Mesenchymal stem cell (in vitro differentiated cells and primary cell): ENCODE data around the gene ALPG.

Source experiments
- DNase-seq: peaks from one replicate; pipeline ENCODE4 v3.0.0-alpha.2; 2013
- H2AFZ ChIP-seq: one replicate; pipeline ENCODE4 v1.6.1; 2013; ENCODE audit warnings: low read depth, mild to moderate bottlenecking, control low read depth, inconsistent platforms, low read length, moderate library complexity
- H2AK5ac ChIP-seq: 2 replicates; pipeline ENCODE4 v1.6.1; 2013; ENCODE audit warnings: low read length, moderate library complexity, mild to moderate bottlenecking, inconsistent platforms; ENCODE audit not compliant: severe bottlenecking
- H2BK120ac ChIP-seq: one replicate; pipeline ENCODE4 v1.6.1; 2013; ENCODE audit warnings: low read depth, mild to moderate bottlenecking, inconsistent platforms, low read length, moderate library complexity
- H2BK12ac ChIP-seq, 2 experiments: one replicate each; pipeline ENCODE4 v1.6.1; 2013; ENCODE audit warnings: inconsistent platforms in 2 of 2, low read length in 2 of 2, mild to moderate bottlenecking in 2 of 2, moderate library complexity in 2 of 2, control low read depth in 1 of 2
- H2BK15ac ChIP-seq: one replicate; pipeline ENCODE4 v1.6.1; 2013; ENCODE audit warnings: mild to moderate bottlenecking, low read depth, inconsistent platforms; ENCODE audit not compliant: poor library complexity, severe bottlenecking
- H2BK5ac ChIP-seq: 2 replicates; pipeline ENCODE4 v1.6.1; 2013; ENCODE audit warnings: low read depth, mild to moderate bottlenecking, low read length, control low read depth, inconsistent platforms; ENCODE audit not compliant: poor library complexity, severe bottlenecking
- H3K14ac ChIP-seq, 2 experiments: one replicate each; pipeline ENCODE4 v1.6.1; 2013; ENCODE audit warnings: inconsistent platforms in 2 of 2, low read length in 2 of 2, control low read depth in 1 of 2, mild to moderate bottlenecking in 1 of 2, moderate library complexity in 1 of 2
- H3K18ac ChIP-seq, 2 experiments: one replicate each; pipeline ENCODE4 v1.6.1; 2013; ENCODE audit warnings: inconsistent platforms in 2 of 2, low read length in 2 of 2, control low read depth in 1 of 2, low read depth in 1 of 2, mild to moderate bottlenecking in 1 of 2
- H3K23ac ChIP-seq, 2 experiments: one replicate each; pipeline ENCODE4 v1.6.1; 2013; ENCODE audit warnings: inconsistent platforms in 2 of 2, low read length in 2 of 2, mild to moderate bottlenecking in 2 of 2, moderate library complexity in 2 of 2, control low read depth in 1 of 2
- H3K27ac ChIP-seq: 2 replicates; pipeline ENCODE4 v1.5.1; 2013; ENCODE audit warnings: mild to moderate bottlenecking, moderate library complexity, low read length, control low read depth, inconsistent platforms; ENCODE audit not compliant: poor library complexity, severe bottlenecking
- H3K27me3 ChIP-seq, 2 experiments: 2 replicates each; pipeline versions ENCODE4 v1.6.1 to v1.7.0; 2013; ENCODE audit warnings: low read length in 2 of 2, mild to moderate bottlenecking in 2 of 2, moderate library complexity in 2 of 2, control low read depth in 1 of 2, inconsistent platforms in 1 of 2; ENCODE audit not compliant: control insufficient read depth in 1 of 2, insufficient read depth in 1 of 2
- H3K36me3 ChIP-seq, 2 experiments: 2 replicates each; pipeline versions ENCODE4 v1.6.1 to v1.7.0; 2013; ENCODE audit warnings: low read length in 2 of 2, control low read depth in 1 of 2, inconsistent platforms in 1 of 2, low read depth in 1 of 2, mild to moderate bottlenecking in 1 of 2; ENCODE audit not compliant: insufficient read depth in 2 of 2, control insufficient read depth in 1 of 2
- H3K4ac ChIP-seq, 2 experiments: one replicate each; pipeline ENCODE4 v1.6.1; 2013; ENCODE audit warnings: inconsistent platforms in 2 of 2, low read length in 2 of 2, mild to moderate bottlenecking in 2 of 2, moderate library complexity in 2 of 2, control low read depth in 1 of 2, low read depth in 1 of 2
- H3K4me1 ChIP-seq: 2 replicates; pipeline ENCODE4 v1.6.1; 2013; ENCODE audit warnings: low read depth, low read length, control low read depth; ENCODE audit not compliant: control insufficient read depth, insufficient read depth
- H3K4me2 ChIP-seq: 2 replicates; pipeline ENCODE4 v1.6.1; 2013; ENCODE audit warnings: low read length, mild to moderate bottlenecking, inconsistent platforms; ENCODE audit not compliant: poor library complexity, severe bottlenecking
- H3K4me3 ChIP-seq, 2 experiments: 2 replicates each; pipeline versions ENCODE4 v1.5.1 to v1.7.0; 2013; ENCODE audit warnings: low read length in 2 of 2, mild to moderate bottlenecking in 2 of 2, control low read depth in 1 of 2, low read depth in 1 of 2; ENCODE audit not compliant: insufficient read depth in 1 of 2
- H3K79me1 ChIP-seq: replicated peaks from 2 replicates; pipeline ENCODE4 v1.6.1; 2013; ENCODE audit warnings: mild to moderate bottlenecking, control low read depth, low read length, inconsistent platforms; ENCODE audit not compliant: poor library complexity, severe bottlenecking
- H3K9ac ChIP-seq: 2 replicates; pipeline ENCODE4 v1.7.0; 2013; ENCODE audit warnings: mild to moderate bottlenecking, low read length, moderate library complexity
- H3K9me3 ChIP-seq: 2 replicates; pipeline ENCODE4 v1.7.0; 2013; ENCODE audit warnings: mild to moderate bottlenecking, low read length; ENCODE audit not compliant: control insufficient read depth
- H4K8ac ChIP-seq: one replicate; pipeline ENCODE4 v1.6.1; 2013; ENCODE audit warnings: inconsistent platforms, mild to moderate bottlenecking, low read length, moderate library complexity
- H4K91ac ChIP-seq: one replicate; pipeline ENCODE4 v1.6.1; 2013; ENCODE audit warnings: mild to moderate bottlenecking, low read length, inconsistent platforms
- WGBS: methylation state at CpG from one replicate; pipeline ENCODE4 v1.1.7; 2013; ENCODE audit warnings: mixed read lengths; 5-methylcytosine and 5-hydroxymethylcytosine counted together

The ALPG gene

DNA sequence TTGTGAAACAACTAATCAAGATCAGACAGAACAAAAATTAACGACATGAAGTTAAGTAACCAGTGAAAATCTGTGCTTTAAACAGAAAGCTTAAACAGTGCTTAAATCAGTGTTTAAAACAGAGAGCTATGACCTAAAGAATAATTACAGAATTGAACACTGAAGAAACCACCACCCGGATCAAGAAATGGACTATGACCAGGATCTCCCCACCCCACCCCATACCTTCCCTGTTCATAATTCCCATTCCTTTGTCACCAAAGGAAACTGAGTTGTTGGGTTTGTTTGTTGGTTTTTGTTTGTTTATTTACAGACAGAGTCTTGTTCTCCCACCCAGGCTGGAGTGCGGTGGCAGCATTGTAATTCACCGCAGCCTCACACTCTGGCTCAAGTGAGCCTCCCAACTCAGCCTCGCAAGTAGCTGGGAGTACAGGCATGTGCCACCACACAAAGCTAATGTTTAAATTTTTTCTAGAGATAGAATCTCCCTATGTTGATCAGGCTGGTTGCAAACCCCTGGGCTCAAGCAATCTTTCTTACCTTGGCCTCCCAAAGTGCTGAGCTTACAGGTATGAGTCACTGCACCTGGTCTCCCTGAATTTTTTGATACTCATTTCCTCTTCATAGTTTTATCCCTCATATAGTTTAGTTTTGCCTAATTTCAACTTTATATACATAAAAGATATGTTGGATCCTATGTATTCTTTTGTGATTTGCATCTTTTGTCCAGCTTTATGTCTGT is 8.2 kb upstream of the ALPG start:
- 100% methylated on average over 3 of the region's 5 CpGs for WGBS
- no peak overlapping the region for H2AK5ac ChIP-seq
- DNase-seq = no peak
- H3K23ac ChIP-seq = no peak overlapping the region
- no peak overlapping the region for H3K27ac ChIP-seq
- no peak overlapping the region for H2BK12ac ChIP-seq
- no peak overlapping the region for H3K4me2 ChIP-seq
- H3K18ac ChIP-seq = no peak overlapping the region
- H2BK15ac ChIP-seq = no peak overlapping the region
- no peak overlapping the region for H4K91ac ChIP-seq
- no peak overlapping the region for H3K14ac ChIP-seq
- H3K9me3 ChIP-seq = no peaks in the 10 kb centered on the region
- no peak overlapping the region for H3K4ac ChIP-seq
- H3K4me1 ChIP-seq = peaks cover 2% of the 10 kb centered on the region
- no peak overlapping the region for H2BK5ac ChIP-seq
- H3K9ac ChIP-seq = no peak overlapping the region
- H3K36me3 ChIP-seq = no peaks in the 10 kb centered on the region
- no peaks in the 10 kb centered on the region for H3K79me1 ChIP-seq
- H4K8ac ChIP-seq = no peak overlapping the region
- H2BK120ac ChIP-seq = no peak overlapping the region
- peaks cover 25 to 45% of the 10 kb centered on the region in 2 experiments for H3K27me3 ChIP-seq
- H2AFZ ChIP-seq = no peak overlapping the region
- no peak overlapping the region for H3K4me3 ChIP-seq

DNA sequence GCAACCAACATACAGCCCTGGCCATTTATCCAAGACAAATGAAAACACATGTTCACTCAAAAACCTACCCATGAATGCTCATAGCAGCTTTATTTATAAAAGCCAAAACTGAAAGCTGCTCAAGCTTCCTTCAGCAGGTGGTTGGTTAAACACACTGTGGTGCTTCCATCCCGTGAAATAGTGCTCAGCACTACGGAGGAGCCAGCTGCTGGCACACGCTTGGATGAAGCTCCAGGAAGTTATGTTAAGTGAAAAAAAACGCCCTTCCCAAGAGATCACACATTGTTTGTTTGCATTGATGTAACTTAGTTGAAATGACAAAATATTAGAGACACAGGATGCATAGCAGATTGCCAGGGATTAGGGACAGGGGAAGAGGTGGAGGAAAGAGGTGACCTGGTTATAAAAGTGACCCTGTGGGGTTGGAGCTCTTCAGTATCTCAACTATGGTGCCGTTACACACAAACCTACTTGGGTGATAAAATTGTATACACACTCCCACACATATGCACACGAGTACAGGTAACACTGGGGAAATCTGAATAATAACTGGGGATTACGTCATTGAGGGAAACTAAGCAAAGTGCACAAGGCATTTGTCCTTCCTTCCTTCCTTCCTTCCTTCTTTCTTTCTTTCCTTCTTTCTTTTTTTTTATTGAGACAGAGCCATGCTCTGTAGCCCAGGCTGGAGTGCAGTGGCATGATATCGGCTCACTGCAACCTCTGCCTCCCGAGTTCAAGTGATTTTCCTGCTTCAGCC is 6.2 kb upstream of the ALPG start:
- DNase-seq = no peak
- no peak overlapping the region for H2AFZ ChIP-seq
- H3K9ac ChIP-seq = no peak overlapping the region
- H2AK5ac ChIP-seq = no peak overlapping the region
- H3K9me3 ChIP-seq = no peaks in the 10 kb centered on the region
- no peak overlapping the region for H2BK15ac ChIP-seq
- H2BK12ac ChIP-seq = no peak overlapping the region
- H3K14ac ChIP-seq = no peak overlapping the region
- H3K36me3 ChIP-seq = no peaks in the 10 kb centered on the region
- peaks cover 2% of the 10 kb centered on the region for H3K4me1 ChIP-seq
- no peak overlapping the region for H3K27ac ChIP-seq
- no peak overlapping the region for H3K4me3 ChIP-seq
- H2BK5ac ChIP-seq = no peak overlapping the region
- H4K91ac ChIP-seq = no peak overlapping the region
- no peaks in the 10 kb centered on the region for H3K79me1 ChIP-seq
- no peak overlapping the region for H4K8ac ChIP-seq
- H3K23ac ChIP-seq = no peak overlapping the region
- no peak overlapping the region for H3K4me2 ChIP-seq
- H3K27me3 ChIP-seq = peaks cover 30 to 51% of the 10 kb centered on the region in 2 experiments
- 88% methylated on average over 9 of the region's 9 CpGs for WGBS
- no peak overlapping the region for H3K4ac ChIP-seq
- no peak overlapping the region for H2BK120ac ChIP-seq
- H3K18ac ChIP-seq = no peak overlapping the region

DNA sequence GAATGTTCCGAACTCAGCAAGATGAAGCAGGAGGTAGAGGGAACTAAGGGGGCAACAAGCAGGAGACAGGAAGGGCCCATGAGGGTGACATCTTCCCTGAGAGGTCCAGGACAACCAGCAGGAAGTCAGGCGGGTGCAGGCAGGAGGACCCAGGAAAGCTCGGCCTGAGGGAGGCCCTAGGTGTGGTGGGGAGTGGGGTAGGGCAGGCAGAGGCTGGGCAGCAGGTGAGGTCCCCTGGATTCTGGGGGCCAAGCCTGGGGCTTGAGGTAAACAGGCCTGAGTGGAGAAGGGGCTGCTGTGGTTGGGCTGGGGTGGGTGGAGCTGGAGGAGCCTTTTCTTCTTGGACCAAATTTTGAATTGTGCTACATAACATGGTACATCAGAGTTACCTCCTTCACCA is 4.1 kb upstream of the ALPG start:
- no peaks in the 10 kb centered on the region for H3K79me1 ChIP-seq
- H2AFZ ChIP-seq = no peak overlapping the region
- H2BK5ac ChIP-seq = no peak overlapping the region
- no peak overlapping the region for H3K23ac ChIP-seq
- no peaks in the 10 kb centered on the region for H3K4me1 ChIP-seq
- H3K4me3 ChIP-seq = no peak overlapping the region
- DNase-seq = no peak
- H3K9me3 ChIP-seq = no peaks in the 10 kb centered on the region
- no peak overlapping the region for H3K4me2 ChIP-seq
- H2BK120ac ChIP-seq = no peak overlapping the region
- H3K4ac ChIP-seq = no peak overlapping the region
- 93% methylated on average over 3 of the region's 3 CpGs for WGBS
- H3K14ac ChIP-seq = no peak overlapping the region
- no peak overlapping the region for H4K8ac ChIP-seq
- no peaks in the 10 kb centered on the region for H3K36me3 ChIP-seq
- no peak overlapping the region for H2BK15ac ChIP-seq
- H2AK5ac ChIP-seq = no peak overlapping the region
- no peak overlapping the region for H3K27ac ChIP-seq
- peaks cover 33 to 51% of the 10 kb centered on the region in 2 experiments for H3K27me3 ChIP-seq
- H2BK12ac ChIP-seq = no peak overlapping the region
- no peak overlapping the region for H4K91ac ChIP-seq
- H3K9ac ChIP-seq = no peak overlapping the region
- H3K18ac ChIP-seq = no peak overlapping the region

DNA sequence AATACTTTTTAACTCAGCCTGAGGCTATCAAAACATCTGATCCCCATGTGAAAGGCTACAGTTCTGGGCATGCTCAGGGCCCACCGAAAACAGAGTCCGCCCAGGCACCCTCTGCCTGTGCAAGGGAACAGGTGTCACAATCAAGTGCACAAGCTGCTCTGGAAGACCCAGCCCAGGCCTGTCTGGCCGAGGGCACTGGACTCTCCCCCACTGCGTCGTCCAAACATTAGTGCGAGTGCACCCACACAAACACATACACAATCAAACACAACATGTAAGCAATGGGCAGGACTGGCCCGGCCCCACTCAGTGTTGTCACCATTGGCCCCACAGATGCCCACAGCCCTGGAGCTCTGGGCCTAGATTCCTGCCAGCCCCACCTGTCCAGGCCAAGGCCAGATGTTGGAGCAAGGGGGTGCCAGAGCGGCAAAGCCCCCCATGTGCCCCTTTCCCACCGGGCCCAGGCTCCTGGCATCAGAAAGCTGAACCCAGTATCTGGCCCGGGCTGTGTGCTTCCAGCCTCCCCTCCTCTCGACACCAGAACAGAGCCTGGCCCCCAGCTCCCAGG is 617 bp upstream of the ALPG start:
- no peak overlapping the region for H3K4ac ChIP-seq
- H3K79me1 ChIP-seq = no peaks in the 10 kb centered on the region
- peaks cover 32 to 34% of the 10 kb centered on the region in 2 experiments for H3K27me3 ChIP-seq
- H2BK15ac ChIP-seq = no peak overlapping the region
- H3K23ac ChIP-seq = no peak overlapping the region
- H3K4me1 ChIP-seq = no peaks in the 10 kb centered on the region
- H2AFZ ChIP-seq = no peak overlapping the region
- H3K36me3 ChIP-seq = no peaks in the 10 kb centered on the region
- no peak overlapping the region for H4K91ac ChIP-seq
- no peak overlapping the region for H2BK5ac ChIP-seq
- no peak overlapping the region for H2BK120ac ChIP-seq
- H3K9ac ChIP-seq = no peak overlapping the region
- no peak for DNase-seq
- H2BK12ac ChIP-seq = no peak overlapping the region
- H3K18ac ChIP-seq = no peak overlapping the region
- no peak overlapping the region for H3K27ac ChIP-seq
- 91% methylated on average over 9 of the region's 11 CpGs for WGBS
- no peak overlapping the region for H3K4me2 ChIP-seq
- no peak overlapping the region for H3K4me3 ChIP-seq
- H4K8ac ChIP-seq = no peak overlapping the region
- no peaks in the 10 kb centered on the region for H3K9me3 ChIP-seq
- no peak overlapping the region for H2AK5ac ChIP-seq
- no peak overlapping the region for H3K14ac ChIP-seq
